Measurements from ENCODE around the gene OR7G1.

OR7G1 gene

GRCh38 chr19:9115307-9115813 is at the start of gene OR7G1:
TSS of gene OR7G1 (minus strand) at chr19:9115763. CDS start at chr19:9115763, 0 bp downstream.
- DNase-seq, result no peak

GRCh38 chr19:9165261-9165660 is 49.7 kb upstream of the OR7G1 start:
- no peak for DNase-seq

GRCh38 chr19:9161427-9161826 is 45.9 kb upstream of the OR7G1 start:
- DNase-seq, result no peak

GRCh38 chr19:9159891-9160290 is 44.3 kb upstream of the OR7G1 start:
- DNase-seq, result no peak

GRCh38 chr19:9156304-9156703 is 40.7 kb upstream of the OR7G1 start:
- no peak for DNase-seq

GRCh38 chr19:9155591-9155990 is 40.0 kb upstream of the OR7G1 start:
- no peak for DNase-seq

- DNase-seq, result no peak
Observed at GRCh38 chr19:9151367-9151766, 35.8 kb upstream of the OR7G1 start.

GRCh38 chr19:9150650-9151049 is 35.1 kb upstream of the OR7G1 start:
- DNase-seq, result no peak

GRCh38 chr19:9149997-9150396 is 34.4 kb upstream of the OR7G1 start:
- DNase-seq, result no peak

- DNase-seq, result no peak
Observed at GRCh38 chr19:9148697-9149096, 33.1 kb upstream of the OR7G1 start.

GRCh38 chr19:9146882-9147281 is 31.3 kb upstream of the OR7G1 start:
- no peak for DNase-seq

- no peak for DNase-seq
Observed at GRCh38 chr19:9144920-9145319, 29.4 kb upstream of the OR7G1 start.

GRCh38 chr19:9140159-9140874 is 24.8 kb upstream of the OR7G1 start, which contains the start of gene ZNF317:
TSS of gene ZNF317 (plus strand) at chr19:9140397. CDS start at chr19:9156017, 15,620 bp downstream.
- peak; percentile 93 for DNase-seq

- DNase-seq, result no peak
Observed at GRCh38 chr19:9139609-9140158, 24.1 kb upstream of the OR7G1 start.

GRCh38 chr19:9132422-9132821 is 16.9 kb upstream of the OR7G1 start:
- no peak for DNase-seq

- no peak for DNase-seq
Observed at GRCh38 chr19:9130965-9131364, 15.4 kb upstream of the OR7G1 start.

- DNase-seq, result no peak
Observed at GRCh38 chr19:9128171-9128570, 12.6 kb upstream of the OR7G1 start.

GRCh38 chr19:9126900-9127405 is 11.4 kb upstream of the OR7G1 start, which contains the start of gene OR7G3:
TSS of gene OR7G3 (minus strand) at chr19:9126950. CDS start at chr19:9126950, 0 bp downstream.
- DNase-seq, result no peak

- DNase-seq, result no peak
Observed at GRCh38 chr19:9116547-9116946, 984 bp upstream of the OR7G1 start.

GRCh38 chr19:9109959-9110358 is 5.6 kb downstream of the OR7G1 start:
- no peak for DNase-seq

GRCh38 chr19:9107375-9107774 is 8.2 kb downstream of the OR7G1 start, which contains the start of gene OR7G2:
TSS of gene OR7G2 (minus strand) at chr19:9107475. CDS start at chr19:9103243, 4,232 bp downstream.
- DNase-seq, result no peak

- DNase-seq, result no peak
Observed at GRCh38 chr19:9086761-9087160, 28.8 kb downstream of the OR7G1 start, which contains the start of gene OR1M1. TSS of gene OR1M1 (plus strand) at chr19:9087061. CDS start at chr19:9093245, 6,184 bp downstream.

GRCh38 chr19:9078651-9079050 is 36.9 kb downstream of the OR7G1 start:
- DNase-seq, result no peak

GRCh38 chr19:9076901-9077300 is 38.7 kb downstream of the OR7G1 start:
- no peak for DNase-seq
